HG03095 (cell line): Measurements from ENCODE around the gene UBR2.
"Not testable (repeated sequence)": the region's sequence is repeated elsewhere in the genome, so short reads cannot be mapped to it uniquely, and the experiment has no call there.

Source experiments
- ATAC-seq: cut with Tn5 transposase; IDR thresholded peaks from one replicate; pipeline ENCODE4 v1.9.1; 2021; ENCODE audit warnings: moderate library complexity; ENCODE audit not compliant: unreplicated experiment

The UBR2 gene

DNA sequence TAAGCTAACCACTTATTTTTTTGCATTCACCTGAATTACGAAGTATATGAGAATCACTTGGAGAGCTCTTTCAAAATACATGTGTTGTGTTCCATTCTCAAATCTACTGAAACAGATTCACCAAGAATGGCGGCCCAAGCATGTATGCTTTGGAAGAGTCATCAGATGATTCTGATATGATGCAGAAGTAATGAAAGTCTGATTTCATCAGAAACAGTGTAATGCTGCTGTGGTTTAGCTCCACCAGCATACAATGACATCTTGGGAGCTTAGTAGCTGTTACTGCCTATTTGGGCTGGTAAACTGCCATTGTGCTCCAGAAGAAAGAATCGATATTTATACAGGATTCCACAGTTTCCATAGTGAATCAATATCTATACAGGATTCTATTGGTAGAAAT is 52.9 kb downstream of the UBR2 start:
- no peak for ATAC-seq

DNA sequence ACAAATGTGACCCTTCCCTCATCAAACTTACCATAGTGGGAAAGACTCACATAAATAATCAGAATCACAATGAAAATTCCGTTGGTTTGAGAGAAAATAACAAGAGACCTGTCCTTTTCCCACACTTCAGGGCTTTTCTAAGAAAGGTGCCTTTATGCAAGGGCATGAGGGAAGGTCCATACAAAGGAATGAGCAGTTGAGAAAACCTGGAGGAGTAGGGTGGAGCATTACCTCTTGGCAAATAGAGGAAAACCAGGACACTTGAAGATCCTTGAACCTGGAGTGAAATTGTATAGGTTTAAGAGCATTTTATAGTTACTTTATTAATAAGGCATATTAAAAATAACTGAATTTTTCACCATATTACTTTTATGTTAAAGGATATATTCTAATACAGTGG is 54.3 kb downstream of the UBR2 start:
- no peak for ATAC-seq

DNA sequence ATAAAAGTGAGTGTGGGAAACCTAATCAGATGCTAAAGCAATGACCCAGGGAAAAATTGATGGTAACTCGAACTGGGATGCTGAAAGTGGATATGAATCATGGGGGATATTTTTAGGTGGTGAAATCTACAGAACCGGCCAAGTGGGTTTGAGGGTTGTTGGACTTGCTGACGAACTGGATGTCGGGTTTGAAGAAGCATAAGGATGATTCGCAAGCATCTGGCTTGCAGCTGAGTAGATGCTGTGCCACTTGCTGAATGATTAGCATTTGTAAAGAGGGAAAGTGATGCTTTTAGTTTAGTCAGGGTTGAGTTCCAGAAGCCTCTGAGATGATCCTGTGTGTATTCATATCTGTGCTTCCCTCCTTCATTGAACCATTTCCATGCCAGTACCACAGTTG is 54.9 kb downstream of the UBR2 start:
- ATAC-seq, result no peak

DNA sequence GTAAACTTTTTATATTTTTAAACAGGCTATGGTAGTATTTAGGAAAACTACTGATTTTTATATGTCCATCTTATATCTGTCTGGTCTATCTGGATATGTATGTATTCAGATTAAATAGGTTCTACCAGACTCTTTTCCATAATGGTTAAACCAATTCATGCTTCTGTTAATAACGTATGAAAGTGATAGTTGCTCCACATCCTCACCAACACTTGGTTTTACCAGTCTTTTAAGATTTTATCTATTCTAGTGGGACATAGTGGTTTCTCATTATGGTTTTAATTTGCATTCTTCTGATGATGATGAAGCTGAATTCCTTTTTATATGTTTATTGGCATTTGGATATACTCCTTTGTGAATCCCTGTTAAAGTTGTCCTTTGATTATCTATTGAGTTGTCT is 56.1 kb downstream of the UBR2 start:
- ATAC-seq, result no peak

DNA sequence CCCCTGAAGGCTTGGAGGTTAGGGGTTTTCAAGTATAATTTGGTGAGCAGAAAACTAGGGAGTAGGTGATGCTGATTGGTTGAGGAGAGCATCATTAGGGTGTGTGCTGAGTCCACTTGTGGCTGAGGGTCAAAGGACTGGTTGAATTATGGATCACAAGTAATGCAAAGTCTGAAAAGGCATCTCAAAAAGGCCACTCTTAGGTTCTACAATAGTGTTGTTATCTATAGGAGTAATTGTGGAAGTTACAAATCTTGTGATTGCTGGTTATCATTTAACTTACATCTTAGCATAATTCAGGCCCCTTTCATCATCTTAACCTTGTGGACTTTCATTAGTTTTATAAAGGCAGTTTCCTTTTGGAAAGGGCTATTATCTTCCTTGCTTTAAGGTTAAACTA is 60.8 kb downstream of the UBR2 start:
- ATAC-seq, result no peak

DNA sequence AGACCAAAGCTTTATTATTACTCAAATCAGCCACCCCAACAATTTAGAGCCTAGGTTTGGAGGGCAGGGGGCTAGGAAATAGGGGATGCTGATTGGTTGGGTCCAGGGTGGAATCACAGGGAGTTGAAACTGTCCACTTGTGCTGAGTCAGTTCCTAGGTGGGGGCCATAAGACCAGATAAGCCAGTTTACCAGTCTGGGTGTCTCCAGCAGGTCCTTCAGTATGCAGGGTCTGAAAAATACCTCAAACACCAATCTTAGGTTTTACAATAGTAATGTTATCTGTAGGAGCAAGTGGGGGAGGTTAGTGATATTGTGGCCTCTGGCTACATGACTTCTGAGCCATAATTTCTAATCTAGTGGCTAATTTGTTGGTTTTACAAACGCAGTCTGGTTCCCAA is 63.2 kb downstream of the UBR2 start:
- ATAC-seq, result no peak

DNA sequence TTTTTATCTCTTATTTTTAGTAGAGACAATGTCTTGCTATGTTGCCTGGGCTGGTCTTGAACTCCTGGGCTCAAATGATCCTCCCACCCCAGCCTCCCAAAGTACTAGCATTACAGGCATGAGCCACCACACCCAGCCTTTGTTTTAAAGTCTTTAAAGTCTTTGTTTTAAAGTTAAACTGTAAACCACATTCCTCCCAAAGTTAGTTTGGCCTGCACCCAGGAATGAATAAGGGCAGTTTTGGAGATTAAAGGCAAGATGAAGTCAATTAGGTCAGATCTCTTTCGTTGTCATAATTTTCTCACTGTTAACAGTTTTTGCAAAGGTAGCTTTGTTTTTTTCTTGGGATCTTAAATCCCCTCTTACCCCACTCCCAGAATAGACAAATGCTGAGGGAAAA is 63.8 kb downstream of the UBR2 start:
- ATAC-seq, result no peak

DNA sequence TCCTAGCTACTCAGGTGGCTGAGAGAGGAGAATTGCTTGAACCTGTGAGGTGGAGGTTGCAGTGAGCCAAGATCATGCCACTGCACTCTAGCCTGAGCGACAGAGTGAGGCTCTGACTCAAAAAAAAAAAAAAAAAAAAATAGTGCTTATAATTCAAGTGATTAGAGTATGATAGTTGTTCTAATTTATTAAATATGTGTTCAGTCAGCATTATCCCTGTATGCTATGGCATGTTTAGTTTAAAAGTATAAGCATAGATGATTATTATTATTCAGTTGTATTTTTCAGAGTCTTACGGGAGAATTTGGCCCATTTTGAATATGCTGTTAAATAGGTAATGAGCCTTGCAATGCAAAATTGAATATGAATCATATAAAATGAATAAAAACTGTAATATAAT is 64.8 kb downstream of the UBR2 start:
- ATAC-seq, result no peak

DNA sequence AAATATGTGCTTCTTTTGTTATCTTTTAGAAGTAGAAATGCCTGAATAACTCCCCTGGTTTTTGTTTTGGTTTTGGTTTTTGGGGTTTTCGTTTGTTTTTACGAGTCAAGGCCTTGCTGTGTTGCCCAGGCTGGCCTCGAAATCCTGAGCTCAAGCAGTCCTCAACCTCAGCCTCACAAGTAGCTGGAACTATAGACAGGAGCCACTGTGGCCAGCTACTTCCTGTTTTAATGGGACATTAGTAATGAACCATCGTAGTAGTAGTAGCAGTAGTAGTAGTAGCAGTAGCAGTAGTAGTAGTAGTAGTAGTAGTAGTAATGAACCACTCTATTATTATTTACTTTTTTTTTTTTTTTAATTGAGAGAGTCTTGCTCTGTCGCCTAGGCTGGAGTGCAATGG is 66.0 kb downstream of the UBR2 start:
- no peak for ATAC-seq

DNA sequence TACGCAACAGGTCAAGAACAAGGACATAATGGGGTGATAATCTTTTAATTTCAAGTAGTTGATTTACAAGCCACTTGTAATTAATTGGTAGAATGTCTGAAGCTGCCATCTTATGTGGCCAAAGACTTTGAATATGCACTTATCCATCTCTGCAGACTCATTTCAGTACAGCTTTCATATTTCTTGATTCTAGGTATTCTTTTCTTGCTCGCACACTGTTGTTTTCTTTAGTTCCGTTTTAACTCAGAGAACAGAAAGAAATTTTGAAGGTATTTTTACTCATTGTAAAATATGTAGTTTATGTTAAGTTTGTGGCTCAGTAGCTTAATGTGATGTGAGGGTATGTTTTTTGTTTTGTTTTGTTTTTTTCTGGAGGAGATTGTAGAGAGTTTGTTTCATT is 73.9 kb downstream of the UBR2 start:
- no peak for ATAC-seq

DNA sequence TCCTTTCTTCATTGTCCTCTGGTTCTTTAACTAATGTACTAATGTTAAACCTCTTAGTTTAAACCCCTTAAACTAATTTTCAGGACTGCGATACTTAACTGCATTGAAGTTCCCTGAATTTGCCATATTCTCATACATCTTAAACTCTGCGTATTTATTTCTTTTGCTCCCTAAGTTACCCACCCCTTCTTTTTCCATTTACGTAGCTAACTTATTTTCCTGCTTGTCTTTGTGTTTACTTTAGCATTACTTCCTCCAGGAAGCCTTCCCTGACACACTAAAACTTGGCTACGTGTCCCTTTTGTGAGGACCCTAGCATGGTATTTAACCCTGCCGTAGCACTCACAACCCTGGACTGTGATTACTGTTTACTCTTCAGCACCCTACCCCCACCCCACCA is 79.0 kb downstream of the UBR2 start:
- ATAC-seq, result no peak

DNA sequence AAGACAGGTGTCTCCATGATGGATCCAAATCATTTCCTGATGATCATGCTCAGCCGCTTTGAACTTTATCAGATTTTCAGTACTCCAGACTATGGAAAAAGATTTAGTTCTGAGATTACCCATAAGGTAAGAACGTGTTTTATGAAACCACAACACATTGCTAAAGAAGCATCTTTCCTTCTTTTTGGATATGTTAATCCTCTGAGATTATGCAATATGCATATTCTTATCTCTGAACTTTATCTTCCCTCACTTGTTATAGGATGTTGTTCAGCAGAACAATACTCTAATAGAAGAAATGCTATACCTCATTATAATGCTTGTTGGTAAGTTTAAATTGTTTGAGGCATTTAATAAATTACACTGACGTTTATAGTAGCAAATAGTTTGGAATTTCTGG is 80.4 kb downstream of the UBR2 start:
- ATAC-seq, result no peak

DNA sequence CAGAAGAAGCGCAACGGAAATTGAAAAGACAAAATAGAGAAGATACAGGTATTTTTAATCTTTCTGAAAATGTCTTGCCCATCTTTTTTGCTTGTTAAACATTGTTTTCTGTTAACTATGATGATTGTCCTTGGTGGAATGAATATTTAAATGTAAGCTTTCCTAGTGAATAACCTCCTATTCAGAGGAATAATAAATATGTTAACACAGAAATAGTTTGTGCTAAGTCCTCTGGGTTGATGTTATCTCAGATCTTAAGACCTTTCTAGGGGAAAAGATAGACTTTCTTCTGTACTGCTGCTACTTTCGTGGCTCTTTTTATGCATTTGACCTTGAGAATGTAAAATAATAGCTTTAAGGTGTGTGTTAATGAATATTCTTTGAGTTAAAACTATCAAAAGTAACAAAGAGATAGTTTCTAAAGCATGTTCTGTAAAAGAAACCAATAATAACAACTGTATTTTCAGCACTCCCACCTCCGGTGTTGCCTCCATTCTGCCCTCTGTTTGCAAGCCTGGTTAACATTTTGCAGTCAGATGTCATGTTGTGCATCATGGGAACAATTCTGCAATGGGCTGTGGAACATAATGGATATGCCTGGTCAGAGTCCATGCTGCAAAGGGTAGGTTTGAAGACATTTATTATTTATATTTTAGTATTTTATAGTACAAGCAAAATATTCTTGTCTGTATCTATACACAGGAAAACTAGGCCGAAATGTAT is 88.4 kb downstream of the UBR2 start:
- no peak for ATAC-seq

DNA sequence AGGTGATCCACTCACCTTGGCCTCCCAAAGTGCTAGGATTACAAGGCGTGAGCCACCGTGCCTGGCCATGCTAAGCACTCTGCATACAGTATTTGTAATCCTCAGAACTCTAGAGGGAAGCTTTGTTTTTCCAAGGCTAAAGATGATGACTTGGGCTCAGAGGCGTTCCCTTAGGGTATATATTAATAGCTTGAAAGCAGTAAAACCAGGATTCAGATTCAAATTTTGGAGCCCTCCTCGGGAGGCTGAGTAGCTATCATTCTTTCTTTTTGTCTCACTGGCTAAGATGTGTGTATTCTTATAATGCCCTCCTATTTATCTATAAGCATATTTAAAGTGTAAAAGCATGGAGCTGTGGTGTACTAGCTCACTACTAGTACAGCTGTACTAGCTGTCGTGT is 90.0 kb downstream of the UBR2 start:
- no peak for ATAC-seq

DNA sequence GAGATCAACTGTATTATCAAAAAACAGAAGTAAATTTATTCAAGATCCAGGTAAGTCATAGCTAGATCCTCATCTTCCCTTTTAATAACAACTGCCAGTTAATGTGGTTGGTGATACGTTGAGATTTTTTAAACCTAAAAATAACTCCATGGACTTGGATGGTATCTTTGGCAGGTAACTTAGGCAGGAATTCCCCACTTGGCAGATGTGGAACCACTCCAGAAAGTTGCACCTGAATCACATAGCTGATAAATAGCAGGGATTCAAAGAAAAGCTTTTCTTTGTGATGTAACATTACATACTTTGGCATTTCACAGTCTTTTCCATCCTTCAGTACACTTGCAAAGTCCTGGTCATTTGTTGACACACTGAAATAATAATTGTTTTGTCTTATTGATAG is 96.0 kb downstream of the UBR2 start:
- no peak for ATAC-seq

DNA sequence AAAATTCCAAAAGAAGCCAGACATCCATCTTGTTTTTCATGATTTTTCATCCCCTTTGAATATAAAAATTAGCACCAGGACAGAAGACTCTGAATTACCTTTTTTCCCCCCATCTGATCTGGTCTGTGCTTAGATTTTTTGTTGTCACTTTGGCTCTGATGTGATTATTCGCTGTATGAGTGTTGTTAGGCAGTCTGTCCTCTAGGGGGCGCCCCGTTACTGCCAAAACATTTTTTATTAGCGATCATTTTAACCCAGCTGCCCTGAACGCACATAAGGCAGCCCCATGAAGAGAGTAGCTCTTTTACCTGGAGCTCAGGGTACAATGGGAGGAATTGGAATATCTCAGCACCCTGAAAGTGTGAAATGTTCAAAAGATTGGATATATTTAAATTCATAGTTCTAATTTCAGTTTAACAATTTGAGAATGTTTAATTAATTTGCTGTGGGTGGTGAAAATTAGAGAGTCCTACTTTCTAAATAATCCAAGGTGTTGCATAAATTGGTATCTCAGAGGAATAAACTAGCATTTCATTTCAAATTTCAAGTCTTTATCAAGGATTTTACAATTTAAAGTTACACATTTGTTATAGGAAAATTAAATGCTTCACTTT is 97.8 kb downstream of the UBR2 start:
- no peak for ATAC-seq

DNA sequence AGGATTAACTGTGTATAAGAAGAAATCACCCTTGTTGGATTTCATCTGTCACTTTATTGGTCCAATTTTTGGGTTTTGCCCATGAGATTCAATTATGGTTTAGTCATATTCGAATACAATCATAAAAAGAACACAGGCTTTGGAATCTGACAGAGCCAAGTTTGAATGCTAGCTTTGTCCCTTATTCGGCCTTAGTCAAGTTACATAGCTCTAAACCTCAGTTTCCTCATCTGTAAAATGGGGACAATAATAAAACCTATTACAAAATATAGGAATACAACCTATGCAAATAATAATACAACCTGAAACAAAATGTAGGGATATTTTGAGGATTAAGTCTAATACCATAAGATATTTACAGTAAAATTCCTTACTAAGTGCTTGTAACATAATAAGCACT is 100.9 kb downstream of the UBR2 start:
- no peak for ATAC-seq

DNA sequence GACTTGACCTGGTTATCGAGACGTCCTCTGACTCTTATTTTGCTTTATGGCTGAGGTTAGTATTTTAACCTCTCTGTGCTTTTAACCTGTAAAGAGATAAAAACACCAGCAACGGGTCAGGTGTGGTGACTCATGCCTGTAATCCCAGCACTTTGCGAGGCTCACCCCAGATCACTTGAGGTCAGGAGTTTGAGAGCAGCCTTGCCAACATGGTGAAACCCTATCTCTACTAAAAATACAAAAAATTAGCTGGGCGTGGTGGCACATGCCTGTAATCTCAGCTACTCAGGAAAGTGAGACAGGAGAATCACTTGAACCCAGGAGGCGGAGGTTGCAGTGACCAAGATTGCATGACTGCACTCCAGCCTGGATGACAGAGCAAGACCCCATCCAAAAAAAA is 110.5 kb downstream of the UBR2 start:
- ATAC-seq, result not testable (repeated sequence)

DNA sequence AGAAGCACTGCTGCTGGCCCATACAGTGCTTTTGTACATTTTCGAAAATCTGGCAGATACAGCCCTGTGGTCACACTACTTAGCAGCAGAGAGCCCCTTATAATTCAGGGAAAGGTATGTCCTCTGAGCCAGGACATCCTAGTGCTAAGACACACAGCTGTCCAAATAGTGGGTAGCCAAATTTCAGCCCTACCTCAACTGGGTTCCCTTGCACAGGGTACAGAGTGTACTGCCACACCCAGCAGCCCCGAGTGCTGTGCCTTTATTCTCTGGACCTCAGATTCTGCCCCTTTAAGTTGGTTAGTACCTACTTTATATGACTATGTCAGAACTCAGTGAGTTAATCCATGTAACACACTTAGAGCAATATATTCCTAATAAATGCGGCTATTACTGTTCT is 111.0 kb downstream of the UBR2 start:
- ATAC-seq, result no peak

DNA sequence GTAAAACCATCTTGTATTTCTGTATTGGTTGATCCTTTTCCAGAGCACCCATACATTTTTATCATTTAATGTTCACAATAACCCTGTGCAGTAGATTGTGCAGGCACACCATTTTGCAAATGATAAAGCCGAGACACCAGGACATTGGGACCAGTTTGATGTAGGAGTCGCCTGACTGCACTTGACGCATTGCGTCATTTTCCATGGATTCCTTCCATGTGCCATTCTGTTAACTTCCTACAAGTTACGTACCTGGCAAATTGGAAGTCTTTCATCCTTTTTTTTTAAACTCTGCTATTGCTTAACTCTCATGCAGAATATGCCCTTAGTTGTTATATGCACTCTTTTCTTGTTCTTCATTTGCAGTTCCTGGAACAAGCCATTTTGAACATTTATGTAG is 115.5 kb downstream of the UBR2 start:
- no peak for ATAC-seq

DNA sequence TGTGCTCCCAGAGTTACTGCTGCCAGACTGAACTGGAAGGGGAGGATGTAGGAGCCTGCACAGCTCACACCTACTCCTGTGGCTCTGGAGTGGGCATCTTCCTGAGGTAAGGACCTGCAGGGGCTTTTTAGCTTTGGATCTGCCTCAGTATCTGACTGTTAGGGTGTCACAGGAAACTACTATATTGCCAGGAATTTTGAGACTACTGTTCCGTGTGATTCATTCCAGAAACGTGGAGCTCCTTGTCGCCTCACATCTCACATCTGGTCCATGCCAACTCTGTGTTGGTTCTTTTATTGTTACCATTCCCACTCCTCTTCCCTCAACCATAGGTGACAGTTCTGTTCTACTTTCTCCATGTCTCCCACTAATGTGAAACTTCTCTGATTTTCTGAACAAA is 124.5 kb downstream of the UBR2 start:
- no peak for ATAC-seq

DNA sequence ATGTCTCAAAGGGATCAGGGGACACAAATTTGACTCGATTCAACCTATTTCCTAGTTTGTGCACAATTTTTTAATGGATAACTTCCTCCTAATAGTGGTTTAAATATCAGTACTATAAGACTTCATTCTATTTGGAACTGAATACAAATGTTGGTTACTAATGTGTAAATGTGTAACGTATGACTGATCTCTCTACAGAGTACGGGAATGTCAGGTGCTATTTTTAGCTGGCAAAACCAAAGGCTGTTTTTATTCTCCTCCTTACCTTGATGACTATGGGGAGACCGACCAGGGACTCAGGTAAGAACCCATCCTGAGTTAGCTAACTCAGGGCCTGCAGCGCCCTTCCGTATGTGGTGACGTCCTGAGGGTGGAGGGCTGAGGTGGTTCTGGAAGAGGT is 125.5 kb downstream of the UBR2 start:
- no peak for ATAC-seq

DNA sequence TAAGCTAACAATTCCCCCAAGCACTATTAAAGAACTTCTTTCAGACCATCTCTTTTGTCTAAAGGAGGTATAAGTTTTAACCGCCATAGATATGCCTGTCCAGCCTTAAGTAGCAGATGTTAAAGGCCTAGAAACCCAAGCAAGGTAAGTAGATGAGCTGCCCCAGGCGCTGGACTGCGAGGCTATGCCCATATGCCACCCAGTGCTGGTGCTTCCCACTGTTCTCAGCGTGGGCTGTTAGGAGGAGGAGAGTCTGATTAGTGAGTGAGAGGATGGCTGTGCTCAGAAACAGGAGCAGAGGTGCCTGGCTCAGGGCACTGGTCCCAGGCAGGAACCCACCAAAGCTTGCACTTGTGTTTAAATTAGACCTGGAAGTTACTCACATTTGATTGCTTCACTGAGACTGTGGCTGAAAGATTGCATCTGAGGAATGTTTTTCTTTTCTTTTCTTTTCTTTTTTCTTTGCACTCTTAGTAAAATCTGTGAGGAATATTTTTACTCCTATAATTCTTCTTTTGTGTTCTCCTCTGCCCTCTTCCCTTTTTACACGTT is 126.4 kb downstream of the UBR2 start:
- ATAC-seq, result no peak
